HFF-Myc (cell line): Measurements from ENCODE around the gene SDK2.
"Not testable (repeated sequence)": the region's sequence is repeated elsewhere in the genome, so short reads cannot be mapped to it uniquely, and the experiment has no call there.

Experiments used
- DNase-seq: peaks from one replicate; pipeline ENCODE4 v3.0.0-alpha.2; 2011; ENCODE audit warnings: low read depth; ENCODE audit errors: extremely low read depth
- H3K4me3 ChIP-seq: replicated peaks from 2 replicates; pipeline ENCODE4 v1.5.1; 2011; ENCODE audit warnings: low read depth, mild to moderate bottlenecking, control low read depth, low read length
- TF ChIP-seq, protein P1 (sequence below): IDR thresholded peaks from 2 replicates; pipeline ENCODE4 v1.5.1; 2012; ENCODE audit warnings: mild to moderate bottlenecking, low read depth, low read length, control low read depth; ENCODE audit errors: missing control alignments

The SDK2 gene

DNA sequence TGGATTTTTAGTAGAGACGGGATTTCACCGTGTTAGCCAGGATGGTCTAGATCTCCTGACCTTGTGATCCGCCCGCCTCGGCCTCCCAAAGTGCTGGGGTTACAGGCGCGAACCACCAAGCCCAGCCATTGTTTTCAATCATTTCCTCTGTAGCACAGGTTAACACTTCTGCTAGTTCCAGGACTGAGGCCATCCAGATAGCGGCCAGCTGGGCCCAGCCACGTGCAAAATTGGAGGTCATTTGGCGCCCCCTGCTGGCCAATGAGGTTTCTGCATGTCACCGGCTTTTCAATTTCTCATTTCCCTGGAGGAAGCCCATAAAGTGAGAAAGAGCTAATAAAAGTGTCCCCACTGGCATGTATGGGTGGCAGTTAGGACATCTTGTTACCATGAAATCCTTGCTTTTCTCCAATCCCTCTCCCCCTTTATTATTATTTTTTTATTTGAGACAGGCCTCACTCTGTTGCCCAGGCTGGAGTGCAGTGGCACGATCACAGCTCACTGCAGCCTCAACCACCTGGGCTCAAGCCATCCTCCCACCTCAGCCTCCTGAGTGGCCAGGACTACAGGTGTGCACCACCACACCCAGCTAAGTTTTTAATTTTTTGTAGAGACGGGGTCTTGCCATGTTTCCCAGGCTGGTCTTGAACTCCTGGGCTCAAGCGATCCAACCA is 274.3 kb downstream of the SDK2 start:
- DNase-seq, result peak; percentile 39
- H3K4me3 ChIP-seq, result not testable (repeated sequence)
- TF ChIP-seq, protein P1, sequence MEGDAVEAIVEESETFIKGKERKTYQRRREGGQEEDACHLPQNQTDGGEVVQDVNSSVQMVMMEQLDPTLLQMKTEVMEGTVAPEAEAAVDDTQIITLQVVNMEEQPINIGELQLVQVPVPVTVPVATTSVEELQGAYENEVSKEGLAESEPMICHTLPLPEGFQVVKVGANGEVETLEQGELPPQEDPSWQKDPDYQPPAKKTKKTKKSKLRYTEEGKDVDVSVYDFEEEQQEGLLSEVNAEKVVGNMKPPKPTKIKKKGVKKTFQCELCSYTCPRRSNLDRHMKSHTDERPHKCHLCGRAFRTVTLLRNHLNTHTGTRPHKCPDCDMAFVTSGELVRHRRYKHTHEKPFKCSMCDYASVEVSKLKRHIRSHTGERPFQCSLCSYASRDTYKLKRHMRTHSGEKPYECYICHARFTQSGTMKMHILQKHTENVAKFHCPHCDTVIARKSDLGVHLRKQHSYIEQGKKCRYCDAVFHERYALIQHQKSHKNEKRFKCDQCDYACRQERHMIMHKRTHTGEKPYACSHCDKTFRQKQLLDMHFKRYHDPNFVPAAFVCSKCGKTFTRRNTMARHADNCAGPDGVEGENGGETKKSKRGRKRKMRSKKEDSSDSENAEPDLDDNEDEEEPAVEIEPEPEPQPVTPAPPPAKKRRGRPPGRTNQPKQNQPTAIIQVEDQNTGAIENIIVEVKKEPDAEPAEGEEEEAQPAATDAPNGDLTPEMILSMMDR, result peak; percentile 71

DNA sequence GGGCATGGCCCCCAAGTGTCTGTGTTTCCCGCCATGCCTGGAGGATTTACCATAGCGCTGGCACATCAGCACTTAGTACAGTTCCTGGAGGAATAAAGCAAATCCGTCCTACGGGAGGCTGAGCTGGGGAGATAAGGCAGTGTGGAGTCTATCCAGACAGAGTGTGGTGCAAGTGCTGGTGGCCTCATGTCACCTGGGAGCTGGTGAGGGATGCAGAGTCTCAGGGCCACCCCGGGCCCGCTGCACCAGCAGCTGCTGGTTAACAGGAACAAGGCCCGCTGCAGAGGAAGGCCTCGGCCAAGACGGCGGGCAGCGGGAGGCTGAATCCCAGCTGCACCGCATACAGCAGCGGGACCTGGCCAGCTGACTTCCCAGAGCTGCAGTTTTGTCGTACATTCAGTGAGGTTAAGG is 275.1 kb downstream of the SDK2 start:
- no peak for DNase-seq
- H3K4me3 ChIP-seq, result no peak overlapping the region
- TF ChIP-seq, protein P1, result no peak

GRCh38 chr17:73368085-73368631 is 276.1 kb downstream of the SDK2 start:
- TF ChIP-seq, protein P1, result no peak
- H3K4me3 ChIP-seq, result no peak overlapping the region
- DNase-seq, result no peak

DNA sequence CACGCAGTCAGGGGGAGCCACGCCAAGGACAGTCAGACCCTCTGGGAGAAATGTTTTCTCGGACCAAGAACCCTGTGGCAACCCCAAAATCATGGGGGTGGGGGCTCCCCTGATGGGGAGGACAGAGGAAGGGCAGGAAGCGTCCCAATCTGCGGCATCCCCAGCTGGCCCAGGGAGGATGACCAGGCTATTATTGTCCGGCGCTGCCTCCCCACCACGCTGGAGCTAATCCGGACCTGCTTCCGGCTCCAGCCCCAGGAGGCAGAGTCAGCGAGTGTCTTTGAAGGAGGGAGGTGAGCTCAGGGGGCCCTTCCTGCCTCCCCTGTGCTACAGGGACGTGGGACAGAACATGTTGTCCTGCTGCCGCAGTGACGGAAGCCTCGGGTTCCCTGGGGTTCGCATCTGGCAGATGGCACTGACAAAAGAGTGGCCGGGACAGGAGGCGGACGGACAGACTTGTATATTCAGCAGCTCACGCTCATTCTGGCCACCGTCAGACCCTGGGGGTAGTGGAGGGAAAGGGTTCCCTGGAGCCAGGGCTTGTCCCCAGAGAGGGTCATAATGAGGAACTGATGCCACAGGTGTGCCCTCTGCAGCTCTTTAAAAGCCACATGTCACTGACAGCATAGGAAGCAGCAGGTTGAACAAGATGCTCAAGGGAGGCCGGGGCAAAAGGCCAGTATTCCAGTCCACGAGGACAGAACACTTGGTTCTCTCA is 278.2 kb downstream of the SDK2 start:
- no peak overlapping the region for H3K4me3 ChIP-seq
- no peak for DNase-seq
- TF ChIP-seq, protein P1, result no peak

- TF ChIP-seq, protein P1, result no peak
- no peak overlapping the region for H3K4me3 ChIP-seq
- DNase-seq, result no peak
These were observed 278.9 kb downstream of the SDK2 start for GRCh38 chr17:73365301-73365874.

GRCh38 chr17:73364155-73364522 is 280.1 kb downstream of the SDK2 start:
- DNase-seq, result no peak
- TF ChIP-seq, protein P1, result no peak
- no peak overlapping the region for H3K4me3 ChIP-seq
